Measurements from ENCODE around the gene FOXF2. TPM values are rescaled to one million over a fixed set of nuclear protein-coding genes. Genes with fewer than 3 reads are reported as not detected.

Gene FOXF2
- total RNA-seq, 2 donors from 2014 or later = 0.11 TPM; not detected in 1

- no peaks in the 10 kb centered on the region for H3K36me3 ChIP-seq (ENCODE audit: control insufficient read depth, insufficient read depth, low read length)
- no peak overlapping the region for H3K27ac Mint-ChIP-seq
- WGBS, 2 experiments (ENCODE audit: insufficient coverage in 1 of 2, insufficient read length in 1 of 2) = 78 to 87% methylated on average over 19 to 21 of the region's 21 CpGs
- H3K27me3 Mint-ChIP-seq (ENCODE audit: insufficient read depth) = peaks cover 11% of the 10 kb centered on the region
- no peak overlapping the region for H3K27ac ChIP-seq (ENCODE audit: low read depth, low read length)
- peaks cover 10% of the 10 kb centered on the region for H3K9me3 ChIP-seq (ENCODE audit: control insufficient read depth, low read length)
- no peak overlapping the region for H3K4me3 Mint-ChIP-seq
- no peak for TF ChIP-seq CTCF (conservative IDR thresholded peaks at IDR 0.05)
- peaks cover 6% of the 10 kb centered on the region for H3K9me3 Mint-ChIP-seq
- peaks cover 5% of the 10 kb centered on the region for H3K4me1 Mint-ChIP-seq
- peak; percentile 65 for DNase-seq
- H3K4me1 ChIP-seq (ENCODE audit: control insufficient read depth, insufficient read depth, low read length) = no peaks in the 10 kb centered on the region
- no peaks in the 10 kb centered on the region for H3K36me3 Mint-ChIP-seq (ENCODE audit: low read depth)
- no peak overlapping the region for H3K4me3 ChIP-seq (ENCODE audit: low read length)
- no peaks in the 10 kb centered on the region for H3K27me3 ChIP-seq (ENCODE audit: control insufficient read depth, insufficient read depth, low read length, poor library complexity, severe bottlenecking)
- H3K9ac ChIP-seq (ENCODE audit: extremely low read depth, low read length, poor library complexity, severe bottlenecking) = no peak overlapping the region
Measured at GRCh38 chr6:1416191-1416760, 26.9 kb downstream of the FOXF2 start.

- Histone ChIP-seq H3K27me3 (ENCODE audit: control insufficient read depth, insufficient read depth, low read length, poor library complexity, severe bottlenecking) (no peaks in the 10 kb centered on the region), H3K9ac (ENCODE audit: extremely low read depth, low read length, poor library complexity, severe bottlenecking) (no peak overlapping the region), H3K4me1 (ENCODE audit: control insufficient read depth, insufficient read depth, low read length) (no peaks in the 10 kb centered on the region), H3K9me3 (ENCODE audit: control insufficient read depth, low read length) (peaks cover 11% of the 10 kb centered on the region), H3K27ac (ENCODE audit: low read depth, low read length) (no peak overlapping the region), H3K36me3 (ENCODE audit: control insufficient read depth, insufficient read depth, low read length) (no peaks in the 10 kb centered on the region), H3K4me3 (ENCODE audit: low read length) (no peak overlapping the region)
- no peak overlapping the region for H3K27ac Mint-ChIP-seq
- H3K4me1 Mint-ChIP-seq = peaks cover 5% of the 10 kb centered on the region
- no peak for TF ChIP-seq CTCF (conservative IDR thresholded peaks at IDR 0.05)
- peaks cover 6% of the 10 kb centered on the region for H3K9me3 Mint-ChIP-seq
- 88 to 89% methylated on average over 9 to 11 of the region's 11 CpGs for WGBS, 2 experiments (ENCODE audit: insufficient coverage in 1 of 2, insufficient read length in 1 of 2)
- H3K27me3 Mint-ChIP-seq (ENCODE audit: insufficient read depth) = peaks cover 11% of the 10 kb centered on the region
- DNase-seq = no peak
- H3K4me3 Mint-ChIP-seq = no peak overlapping the region
- H3K36me3 Mint-ChIP-seq (ENCODE audit: low read depth) = no peaks in the 10 kb centered on the region
Measured at GRCh38 chr6:1416820-1417219, 27.4 kb downstream of the FOXF2 start.

- WGBS, 2 experiments (ENCODE audit: insufficient coverage in 1 of 2, insufficient read length in 1 of 2) = 93% methylated on average over 3 to 12 of the region's 12 CpGs
- Histone ChIP-seq H3K27me3 (ENCODE audit: control insufficient read depth, insufficient read depth, low read length, poor library complexity, severe bottlenecking) (no peaks in the 10 kb centered on the region), H3K27ac (ENCODE audit: low read depth, low read length) (no peak overlapping the region), H3K4me1 (ENCODE audit: control insufficient read depth, insufficient read depth, low read length) (no peaks in the 10 kb centered on the region), H3K4me3 (ENCODE audit: low read length) (no peak overlapping the region), H3K9me3 (ENCODE audit: control insufficient read depth, low read length) (peaks cover 11% of the 10 kb centered on the region), H3K36me3 (ENCODE audit: control insufficient read depth, insufficient read depth, low read length) (no peaks in the 10 kb centered on the region), H3K9ac (ENCODE audit: extremely low read depth, low read length, poor library complexity, severe bottlenecking) (no peak overlapping the region)
- Mint-ChIP-seq H3K4me3 (no peak overlapping the region), H3K4me1 (peaks cover 5% of the 10 kb centered on the region), H3K9me3 (peaks cover 6% of the 10 kb centered on the region), H3K27me3 (ENCODE audit: insufficient read depth) (peaks cover 11% of the 10 kb centered on the region), H3K27ac (no peak overlapping the region), H3K36me3 (ENCODE audit: low read depth) (no peaks in the 10 kb centered on the region)
- TF ChIP-seq CTCF (conservative IDR thresholded peaks at IDR 0.05) = no peak
- DNase-seq = no peak
Measured at GRCh38 chr6:1417718-1418117, 28.3 kb downstream of the FOXF2 start.
